GDM1 (cell line): Measurements from ENCODE around the gene HIVEP3.
A peak's percentile ranks its signal among the peaks of the same experiment; 100 is the strongest.
"Not testable (repeated sequence)": the region's sequence is repeated elsewhere in the genome, so short reads cannot be mapped to it uniquely, and the experiment has no call there.

Source experiments
- DNase-seq: peaks from one replicate; lab custom pipeline; 2025; lab: John Stamatoyannopoulos, UW

HIVEP3 gene

DNA sequence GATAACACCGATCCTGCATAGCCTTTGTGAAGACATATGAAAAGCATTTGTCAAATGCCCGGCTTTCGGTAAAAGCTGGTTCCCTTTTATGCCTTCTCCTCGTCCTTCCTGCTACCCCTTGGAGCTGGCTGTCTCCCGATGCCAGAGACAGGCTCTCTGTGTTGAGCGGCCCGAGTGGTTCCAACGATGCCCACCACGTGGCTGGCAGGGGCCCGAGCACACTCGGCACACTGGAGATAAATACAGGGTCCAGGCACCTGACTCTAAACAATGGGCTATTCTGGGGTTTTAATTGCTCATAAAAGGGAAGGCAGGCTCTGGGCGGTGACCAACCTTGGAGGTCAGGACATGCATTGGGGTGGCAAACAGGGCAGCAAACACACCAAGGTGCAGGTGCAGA is 207.1 kb downstream of the HIVEP3 start:
- DNase-seq: no peak

DNA sequence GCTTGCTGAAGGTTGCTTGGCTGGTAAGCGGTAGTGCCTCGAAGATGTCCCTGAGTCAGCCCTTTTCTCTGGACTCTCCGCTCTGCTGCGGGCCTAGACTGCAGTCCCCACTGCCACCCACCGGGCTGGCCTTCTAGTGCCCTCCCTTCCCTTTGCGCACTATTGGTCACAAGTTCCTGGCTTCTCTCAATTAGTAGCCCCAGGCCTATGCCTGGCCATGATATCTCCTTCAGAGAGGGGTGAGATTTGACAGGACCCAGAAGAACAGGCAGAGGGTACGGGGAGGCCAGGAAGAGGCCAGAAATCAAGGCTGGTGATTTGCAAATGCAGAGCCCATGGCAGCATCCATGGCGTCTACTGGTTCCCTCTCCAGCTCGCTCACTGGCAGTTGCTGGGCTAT is 207.7 kb downstream of the HIVEP3 start:
- no peak for DNase-seq

DNA sequence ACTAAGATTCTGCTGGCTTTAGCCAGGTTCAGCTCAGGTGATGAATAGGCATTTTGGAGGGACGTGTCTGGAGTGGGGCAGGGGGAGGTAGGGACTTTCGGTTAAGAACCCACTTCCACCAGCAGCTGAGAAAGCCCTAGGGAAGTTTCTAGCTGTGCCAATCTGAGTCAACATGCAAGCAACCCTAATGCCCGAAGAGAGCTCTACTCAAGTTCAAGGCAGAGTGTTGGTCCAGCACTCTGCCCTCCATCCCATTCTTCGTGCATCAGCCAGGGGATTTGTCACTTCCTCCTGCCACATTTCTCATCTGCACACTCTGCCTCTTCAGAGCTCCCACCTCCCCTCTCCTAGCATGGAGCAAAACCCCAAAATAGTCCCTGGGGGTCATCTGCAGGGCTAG is 208.8 kb downstream of the HIVEP3 start:
- no peak for DNase-seq

DNA sequence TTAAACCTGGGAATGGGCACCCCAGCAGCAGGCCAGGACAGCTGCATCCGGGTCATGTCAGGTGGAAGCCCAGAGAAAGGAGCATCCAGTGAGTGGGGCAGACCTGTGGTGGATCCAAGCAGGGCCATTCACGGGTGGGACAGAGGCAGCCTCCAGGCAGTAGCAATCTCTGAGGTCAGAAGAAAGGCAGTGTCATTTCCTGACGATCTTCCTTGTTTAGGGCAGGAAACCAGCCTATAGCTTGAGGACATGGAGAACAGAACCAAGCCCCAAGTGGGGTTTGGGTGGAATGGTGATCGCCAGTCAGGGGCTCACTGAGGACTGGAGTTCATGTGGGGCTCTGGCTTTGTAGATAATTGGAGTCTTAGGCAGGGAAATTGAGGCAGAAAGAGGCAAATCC is 209.4 kb downstream of the HIVEP3 start:
- no peak for DNase-seq

DNA sequence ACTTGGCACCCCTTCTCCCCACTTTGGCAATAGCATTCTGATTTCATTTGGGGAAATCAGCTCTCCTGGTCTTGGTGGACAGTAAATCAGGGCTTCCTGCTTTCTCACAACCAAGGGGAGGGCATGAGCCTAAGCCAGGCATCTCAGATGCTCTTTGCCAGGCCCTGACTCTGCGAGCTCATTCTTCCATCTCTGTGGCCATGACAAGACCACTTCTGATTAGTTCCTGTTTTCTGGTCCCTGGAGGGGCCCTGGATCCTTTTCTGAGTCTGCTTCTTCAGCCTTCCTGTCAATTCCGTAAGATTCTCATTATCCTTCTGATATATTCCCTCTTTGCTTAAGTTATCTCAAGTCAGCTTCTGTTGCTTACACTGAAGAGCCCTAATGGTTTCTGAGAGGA is 210.4 kb downstream of the HIVEP3 start:
- no peak for DNase-seq

DNA sequence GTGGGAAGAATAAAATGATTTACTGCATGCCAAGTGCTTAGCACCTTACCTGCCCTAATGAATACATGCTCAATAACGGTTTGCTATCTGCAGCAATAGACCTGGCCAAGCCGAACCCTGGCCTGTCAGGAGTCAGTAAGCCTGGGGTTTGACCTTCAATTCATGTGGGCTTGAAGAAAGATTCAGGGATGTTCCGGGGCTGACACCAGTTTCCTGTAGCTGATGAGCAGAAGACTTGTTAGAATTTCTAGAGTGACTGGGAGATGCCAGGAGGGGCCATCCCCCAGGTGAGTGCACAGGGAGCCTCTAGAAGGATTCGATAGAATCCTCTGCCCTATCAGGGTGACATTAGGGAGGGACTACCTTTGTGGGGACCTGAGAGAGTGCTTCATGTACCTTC is 210.9 kb downstream of the HIVEP3 start:
- DNase-seq: no peak

- DNase-seq: no peak
These were observed 212.9 kb downstream of the HIVEP3 start for GRCh38 chr1:41705798-41706197.

DNA sequence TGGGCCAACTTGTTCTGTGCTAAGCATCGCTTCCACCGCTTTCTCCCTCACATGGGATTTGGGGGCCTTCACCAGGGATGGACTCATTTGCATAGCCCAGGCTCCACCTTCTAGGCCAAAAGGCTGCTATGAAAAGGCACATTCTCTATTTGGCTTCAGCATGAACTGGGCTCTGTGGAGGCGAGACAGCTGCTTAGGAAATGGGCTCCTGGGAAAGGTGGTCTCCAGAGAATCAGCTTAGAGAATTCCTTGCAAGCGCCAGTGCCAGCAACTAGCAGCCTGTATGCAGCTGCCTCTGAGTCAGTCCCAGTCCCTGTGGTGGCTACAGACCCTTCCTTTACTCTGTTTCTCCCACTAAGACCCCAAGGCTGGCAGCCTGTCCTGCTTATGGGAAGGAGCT is 214.5 kb downstream of the HIVEP3 start:
- no peak for DNase-seq

DNA sequence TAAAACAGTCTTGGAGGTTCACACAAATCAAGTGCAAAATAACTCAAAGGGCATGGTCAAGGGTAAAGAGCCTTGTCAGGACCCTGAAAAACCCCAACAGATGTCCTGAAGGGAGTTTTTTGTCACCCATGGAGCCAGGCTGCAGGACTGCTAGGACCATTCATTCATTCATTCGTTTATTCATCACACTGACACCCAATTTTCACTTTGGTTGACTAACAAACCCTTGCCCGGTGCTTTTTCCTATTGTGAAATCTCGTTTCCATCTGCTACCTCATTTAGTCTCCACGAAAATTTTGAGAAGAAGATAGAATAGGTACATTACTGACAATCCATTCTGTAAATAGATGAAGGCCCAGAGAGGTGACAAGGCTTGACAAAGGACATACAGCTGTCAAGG is 216.0 kb downstream of the HIVEP3 start:
- no peak for DNase-seq

GRCh38 chr1:41700986-41701535 is 217.7 kb downstream of the HIVEP3 start:
- no peak for DNase-seq

- DNase-seq: no peak
These were observed 218.1 kb downstream of the HIVEP3 start for GRCh38 chr1:41700581-41700980.

DNA sequence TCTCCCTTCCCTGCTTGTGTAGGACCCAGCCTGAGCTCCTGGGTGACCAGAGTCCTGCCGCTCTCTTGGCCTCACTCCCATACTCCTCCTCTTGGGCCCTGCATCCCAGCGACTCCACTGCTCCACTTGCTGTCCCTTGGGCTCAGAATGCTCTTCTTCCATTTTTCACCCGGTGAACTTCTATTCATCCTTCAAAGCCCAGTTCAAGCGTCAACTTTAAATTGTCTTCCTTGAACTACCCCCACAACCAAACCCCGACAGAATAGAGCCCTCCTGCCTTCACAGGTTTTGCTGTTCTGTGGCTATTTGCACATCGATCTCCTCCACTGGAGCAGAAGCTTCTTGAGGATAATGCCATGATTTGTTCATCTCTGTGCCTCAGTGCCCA is 218.9 kb downstream of the HIVEP3 start:
- DNase-seq: no peak

DNA sequence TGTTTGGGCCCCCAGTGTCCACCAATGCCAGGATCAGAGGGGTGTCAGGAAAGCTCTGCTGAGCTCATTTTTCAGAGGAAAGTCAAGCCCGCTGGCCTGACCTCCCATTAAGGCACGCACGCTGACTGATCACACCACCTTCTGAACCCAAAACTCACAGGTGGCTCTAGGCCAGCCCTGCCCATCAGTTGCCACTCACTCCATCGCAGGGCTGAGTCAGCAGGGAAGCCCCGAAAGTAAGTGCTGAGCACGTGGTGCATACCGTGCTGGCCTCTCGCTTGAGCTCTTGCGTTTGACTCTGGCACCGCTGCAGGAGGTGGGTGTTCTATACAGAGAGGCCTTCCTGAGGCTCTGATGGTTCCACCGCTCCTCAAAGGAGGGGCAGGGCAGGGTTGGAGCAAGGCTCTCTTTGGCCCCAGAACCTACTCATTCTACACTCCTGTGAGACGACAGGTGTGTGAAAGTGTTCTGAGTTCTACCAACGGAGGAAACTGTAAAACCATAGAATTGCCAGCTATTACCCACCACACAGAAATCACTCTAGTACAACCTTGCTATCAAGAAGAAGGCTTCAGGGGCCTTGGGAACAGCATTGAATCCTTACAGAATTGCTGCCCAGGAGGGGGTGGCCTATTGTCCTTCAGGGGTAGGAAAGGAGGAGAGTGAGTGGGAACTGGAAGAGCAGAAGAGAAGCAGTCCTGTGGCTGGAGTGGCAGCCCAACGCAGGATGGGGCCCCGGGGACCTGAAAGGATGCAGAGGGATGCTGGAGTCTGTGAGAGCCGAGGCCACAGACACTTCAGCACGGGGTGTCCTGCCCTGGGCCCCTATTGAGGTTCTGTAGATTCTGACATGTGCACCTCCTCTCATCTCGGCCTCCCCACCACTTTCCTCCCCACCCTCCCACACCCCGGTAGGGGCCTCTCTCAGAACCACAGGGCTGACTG is 219.5 kb downstream of the HIVEP3 start:
- no peak for DNase-seq

DNA sequence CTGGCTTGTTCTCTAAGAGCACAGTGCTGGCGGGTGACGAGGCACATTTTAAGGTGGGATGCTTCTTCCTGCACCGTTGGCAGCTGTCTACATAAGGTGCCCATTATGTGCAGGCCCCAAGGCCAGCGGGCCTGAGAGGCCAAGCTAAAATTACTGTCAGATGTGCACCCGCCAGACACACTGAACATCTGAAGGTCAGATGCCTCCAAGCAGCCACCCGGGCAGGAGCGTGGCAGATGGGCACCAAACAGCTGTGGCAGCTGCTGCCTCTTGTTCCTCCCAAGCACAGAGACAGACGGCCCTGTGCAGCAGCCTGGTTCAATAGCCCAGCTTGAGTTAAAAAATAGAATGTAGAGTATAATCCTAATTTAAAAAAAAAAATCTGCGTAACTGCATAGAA is 222.3 kb downstream of the HIVEP3 start:
- no peak for DNase-seq

DNA sequence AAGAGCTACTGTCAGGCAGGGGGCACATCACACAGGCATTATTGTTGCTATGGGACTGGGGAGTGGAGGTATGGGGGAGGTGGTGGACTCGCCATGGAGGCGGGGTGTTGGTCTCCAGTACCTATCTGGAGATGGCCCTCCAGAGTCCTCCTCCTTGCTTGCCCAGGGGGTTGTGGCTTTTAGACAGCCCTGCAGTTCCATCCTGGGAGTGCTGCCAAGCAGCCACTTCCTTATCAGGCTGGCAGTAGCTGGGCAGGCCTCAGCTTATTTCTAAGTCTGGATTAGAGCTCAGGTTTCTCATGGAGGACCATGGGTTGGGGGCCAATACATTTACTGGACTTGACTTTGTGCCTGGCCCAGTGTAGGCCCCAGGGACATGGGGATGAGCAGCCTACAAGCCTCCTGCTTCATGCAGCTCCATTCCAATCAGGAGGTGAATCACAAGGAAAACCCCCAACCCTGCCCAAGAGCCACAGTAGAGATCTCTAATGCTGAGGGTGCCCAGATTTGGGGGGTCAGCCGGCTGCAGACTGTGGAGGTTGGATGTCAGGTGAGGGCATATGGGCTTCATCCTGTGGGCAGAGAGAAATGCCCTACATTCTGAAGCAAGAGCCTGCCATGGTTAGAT is 223.5 kb downstream of the HIVEP3 start:
- peak; percentile 41 for DNase-seq

GRCh38 chr1:41691966-41692365 is 226.8 kb downstream of the HIVEP3 start:
- DNase-seq: not testable (repeated sequence)

GRCh38 chr1:41691424-41691823 is 227.3 kb downstream of the HIVEP3 start:
- no peak for DNase-seq

DNA sequence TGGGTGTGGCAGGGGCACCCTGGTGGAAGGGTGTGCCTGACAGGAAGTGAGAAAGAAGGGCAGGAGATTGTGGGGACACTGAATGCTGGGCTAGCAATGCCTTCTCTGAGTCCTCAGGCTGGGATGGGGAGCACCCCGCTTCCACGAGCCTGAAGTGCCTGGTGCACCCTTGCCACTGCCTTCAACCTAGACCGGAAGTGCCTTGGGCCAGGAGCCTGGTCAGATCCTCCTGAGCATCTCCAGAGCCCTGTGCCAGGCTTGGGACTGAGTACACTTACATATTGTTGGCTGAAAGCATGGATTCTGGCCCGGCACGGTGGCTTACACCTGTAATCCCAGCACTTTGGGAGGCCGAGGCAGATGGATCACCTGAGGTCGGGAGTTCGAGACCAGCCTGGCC is 228.4 kb downstream of the HIVEP3 start:
- DNase-seq: no peak

GRCh38 chr1:41689558-41689981 is 229.2 kb downstream of the HIVEP3 start:
- DNase-seq: no peak

DNA sequence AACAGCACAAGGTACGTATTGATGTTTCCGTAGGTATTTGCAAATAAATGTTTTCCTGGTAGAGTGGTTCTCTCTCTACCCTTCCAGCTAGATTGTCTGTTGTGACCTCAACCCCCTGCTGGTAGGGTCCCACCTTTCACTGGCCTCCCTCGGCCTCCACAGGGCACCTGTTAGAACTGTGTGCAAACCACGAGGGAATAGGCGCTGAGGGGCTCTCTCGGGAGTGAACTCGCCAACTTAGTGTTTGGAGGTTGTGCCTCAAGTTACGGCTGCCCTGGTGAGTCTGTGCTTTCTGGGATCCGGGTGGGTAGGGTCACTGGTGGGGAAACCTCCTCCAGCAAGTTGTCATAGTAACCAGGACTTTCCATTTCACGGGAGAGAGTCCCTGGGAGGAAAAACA is 229.6 kb downstream of the HIVEP3 start:
- no peak for DNase-seq

- DNase-seq: no peak
These were observed 231.7 kb downstream of the HIVEP3 start for GRCh38 chr1:41687007-41687406.

- DNase-seq: peak; percentile 58
These were observed 234.8 kb downstream of the HIVEP3 start for GRCh38 chr1:41683681-41684500.
